Kidney (tissue), 14 donors: ENCODE data around the gene ADARB1. TPM values are rescaled to one million over a fixed set of nuclear protein-coding genes. Genes with fewer than 3 reads are reported as not detected.
"Not testable (repeated sequence)": the region's sequence is repeated elsewhere in the genome, so short reads cannot be mapped to it uniquely, and the experiment has no call there.

Source experiments
- DNase-seq, 5 donors: peaks; one replicate each; pipeline ENCODE4 v3.0.0-alpha.2; 2013 to 2020
- FAIRE-seq: peaks from 2 replicates; lab custom pipeline; 2012; peaks lifted over from hg19 to GRCh38; lab: Jason Lieb, UNC
- H3K27ac ChIP-seq, 2 donors: one replicate each; pipeline ENCODE4 v1.7.0; 2013; ENCODE audit warnings: low read depth in 2 of 2, low read length in 2 of 2, inconsistent platforms in 1 of 2
- H3K27me3 ChIP-seq: one replicate; pipeline ENCODE4 v1.7.1; 2013; ENCODE audit warnings: low read length, inconsistent platforms; ENCODE audit not compliant: control insufficient read depth, insufficient read depth
- H3K36me3 ChIP-seq, 3 donors: one replicate each; pipeline versions ENCODE4 v1.7.0 to v1.7.1; 2013; ENCODE audit warnings: low read length in 3 of 3, control low read depth in 1 of 3, inconsistent platforms in 1 of 3; ENCODE audit not compliant: insufficient read depth in 3 of 3, control insufficient read depth in 2 of 3
- H3K4me1 ChIP-seq, 3 donors: one replicate each; pipeline versions ENCODE4 v1.7.0 to v1.7.1; 2013; ENCODE audit warnings: low read length in 3 of 3, inconsistent platforms in 1 of 3, low read depth in 1 of 3; ENCODE audit not compliant: control insufficient read depth in 2 of 3, insufficient read depth in 2 of 3
- H3K4me3 ChIP-seq, 3 donors: one replicate each; pipeline versions ENCODE4 v1.7.0 to v1.8.1; 2013; ENCODE audit warnings: low read length in 3 of 3, control low read depth in 1 of 3, inconsistent platforms in 1 of 3
- H3K9ac ChIP-seq, 3 donors: one replicate each; pipeline versions ENCODE4 v1.7.0 to v1.7.1; 2013; ENCODE audit warnings: low read length in 3 of 3, control low read depth in 1 of 3, inconsistent platforms in 1 of 3
- H3K9me3 ChIP-seq, 3 donors: one replicate each; pipeline versions ENCODE4 v1.7.0 to v1.7.1; 2013; ENCODE audit warnings: low read length in 3 of 3, control low read depth in 1 of 3, inconsistent platforms in 1 of 3; ENCODE audit not compliant: control insufficient read depth in 2 of 3, insufficient read depth in 1 of 3
- intact Hi-C: fragments of 100-400 bp; cut with DNase I; formaldehyde crosslinking; loops from one replicate; pipeline ENCODE4 v1.11.1; 2022
- polyA plus RNA-seq: library from polyadenylated mRNA; stranded (reverse); fragments of 350-450 nt; fragmentation: Illumina TruSeq; extraction: RNeasy Lipid Tissue Mini Kit (QIAGEN cat#74804); gene quantifications from one replicate; pipeline ENCODE4 v1.2.3, GENCODE V29; 2014; ENCODE audit warnings: low read depth, low replicate concordance; ENCODE audit not compliant: insufficient read depth
- total RNA-seq: library from RNA; stranded (reverse); fragmentation: NEBNext Ultra II Directional; extraction: Animal tissue kit (Norgen Biotek cat#: 25700); gene quantifications from one replicate; pipeline ENCODE4 v1.2.1, GENCODE V29; 2021
- TF ChIP-seq, protein P1 (sequence below): IDR thresholded peaks from 3 replicates; pipeline ENCODE4 v1.5.1; 2012; ENCODE audit warnings: mild to moderate bottlenecking, moderate library complexity, borderline replicate concordance; ENCODE audit not compliant: insufficient read depth; ENCODE audit errors: extremely low read depth
- donor health status: control.
- donor health status: control.
- donor health status: control.
- donor health status: control.
- donor health status: control.
- donor health status: DM: yes; HTN: yes; CAD: no.
- donor health status: Normal renal cell carcinoma (clear cell type).

The ADARB1 gene
- total and polyA plus RNA-seq, 2 donors from 2014 or later, result 6.7 to 34.9 TPM

DNA sequence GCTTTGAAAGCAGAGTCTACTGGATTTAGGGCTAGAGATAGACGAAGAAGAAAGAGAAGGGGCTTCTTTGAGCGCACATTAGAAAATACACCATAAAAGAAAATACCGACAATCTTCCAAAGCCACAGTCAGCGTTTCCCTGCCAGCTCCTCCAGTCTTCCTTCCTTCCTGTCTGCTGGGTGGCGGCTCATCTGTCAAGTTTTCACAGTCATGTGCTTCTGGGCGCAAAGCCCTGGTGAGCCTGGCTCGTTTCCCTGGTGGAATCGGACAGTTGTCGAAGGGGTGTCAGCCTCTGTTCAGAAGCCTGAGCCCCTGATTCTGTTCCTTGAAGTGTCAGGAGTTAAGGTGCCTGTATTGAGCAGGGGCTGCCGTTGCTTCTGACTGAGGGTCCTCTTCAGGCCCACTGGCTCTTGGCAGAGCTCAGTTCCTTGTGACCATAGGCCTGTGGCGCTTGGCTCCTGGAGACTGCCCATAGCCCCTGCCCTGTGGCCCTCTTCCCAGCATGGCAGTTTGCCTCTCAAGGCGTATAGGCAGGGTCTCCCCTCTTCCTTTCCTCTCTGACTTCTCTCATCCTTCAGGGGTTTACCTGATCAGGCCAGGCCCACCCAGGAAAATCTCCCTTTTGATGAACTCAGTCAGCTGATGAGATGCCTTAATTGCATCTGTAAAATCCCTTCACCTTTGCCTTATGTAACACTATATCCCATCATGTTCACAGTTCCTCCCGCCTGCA lies 58.6 kb downstream of the ADARB1 start:
- H3K4me1 ChIP-seq, result peaks cover 0 to 16% (median 5%) of the 10 kb centered on the region in 3 donors
- TF ChIP-seq, protein P1, sequence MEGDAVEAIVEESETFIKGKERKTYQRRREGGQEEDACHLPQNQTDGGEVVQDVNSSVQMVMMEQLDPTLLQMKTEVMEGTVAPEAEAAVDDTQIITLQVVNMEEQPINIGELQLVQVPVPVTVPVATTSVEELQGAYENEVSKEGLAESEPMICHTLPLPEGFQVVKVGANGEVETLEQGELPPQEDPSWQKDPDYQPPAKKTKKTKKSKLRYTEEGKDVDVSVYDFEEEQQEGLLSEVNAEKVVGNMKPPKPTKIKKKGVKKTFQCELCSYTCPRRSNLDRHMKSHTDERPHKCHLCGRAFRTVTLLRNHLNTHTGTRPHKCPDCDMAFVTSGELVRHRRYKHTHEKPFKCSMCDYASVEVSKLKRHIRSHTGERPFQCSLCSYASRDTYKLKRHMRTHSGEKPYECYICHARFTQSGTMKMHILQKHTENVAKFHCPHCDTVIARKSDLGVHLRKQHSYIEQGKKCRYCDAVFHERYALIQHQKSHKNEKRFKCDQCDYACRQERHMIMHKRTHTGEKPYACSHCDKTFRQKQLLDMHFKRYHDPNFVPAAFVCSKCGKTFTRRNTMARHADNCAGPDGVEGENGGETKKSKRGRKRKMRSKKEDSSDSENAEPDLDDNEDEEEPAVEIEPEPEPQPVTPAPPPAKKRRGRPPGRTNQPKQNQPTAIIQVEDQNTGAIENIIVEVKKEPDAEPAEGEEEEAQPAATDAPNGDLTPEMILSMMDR, result no peak
- DNase-seq (no peak), FAIRE-seq (no peak)
- no peaks in the 10 kb centered on the region for H3K36me3 ChIP-seq
- peak overlapping the region in 1 of 2 donors; percentile 20 for H3K27ac ChIP-seq
- H3K27me3 ChIP-seq, result no peaks in the 10 kb centered on the region
- H3K9me3 ChIP-seq, result no peaks in the 10 kb centered on the region
- H3K9ac ChIP-seq, result no peak overlapping the region
- no peak overlapping the region for H3K4me3 ChIP-seq
- intact Hi-C loops, result no loop called here

DNA sequence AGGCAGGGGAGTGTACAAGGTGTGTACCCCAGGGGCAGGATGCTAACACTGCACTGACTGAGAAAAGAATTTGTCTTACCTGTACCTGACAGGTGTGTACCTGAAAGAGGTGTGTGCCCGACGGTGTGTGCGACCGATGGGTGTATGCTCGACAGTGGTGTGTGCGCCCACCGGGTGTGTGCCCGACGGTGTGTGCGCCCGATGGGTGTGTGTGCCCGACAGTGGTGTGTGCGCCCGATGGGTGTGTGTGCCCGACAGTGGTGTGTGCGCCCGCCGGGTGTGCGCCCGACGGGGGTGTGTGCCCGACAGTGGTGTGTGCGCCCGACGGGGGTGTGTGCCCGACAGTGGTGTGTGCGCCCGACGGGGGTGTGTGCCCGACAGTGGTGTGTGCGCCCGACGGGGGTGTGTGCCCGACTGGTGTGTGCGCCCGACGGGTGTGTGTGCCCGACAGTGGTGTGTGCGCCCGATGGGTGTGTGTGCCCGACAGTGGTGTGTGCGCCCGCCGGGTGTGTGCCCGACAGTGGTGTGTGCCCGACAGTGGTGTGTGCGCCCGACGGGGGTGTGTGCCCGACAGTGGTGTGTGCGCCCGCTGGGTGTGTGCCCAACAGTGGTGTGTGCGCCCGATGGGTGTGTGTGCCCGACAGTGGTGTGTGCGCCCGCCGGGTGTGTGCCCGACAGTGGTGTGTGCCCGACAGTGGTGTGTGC lies 59.3 kb downstream of the ADARB1 start:
- H3K27me3 ChIP-seq, H3K9ac ChIP-seq, H3K27ac ChIP-seq, FAIRE-seq, H3K9me3 ChIP-seq, DNase-seq, H3K4me3 ChIP-seq, intact Hi-C loops, H3K36me3 ChIP-seq: not testable (repeated sequence)
- peaks cover 0 to 16% (median 5%) of the 10 kb centered on the region in 3 donors for H3K4me1 ChIP-seq

DNA sequence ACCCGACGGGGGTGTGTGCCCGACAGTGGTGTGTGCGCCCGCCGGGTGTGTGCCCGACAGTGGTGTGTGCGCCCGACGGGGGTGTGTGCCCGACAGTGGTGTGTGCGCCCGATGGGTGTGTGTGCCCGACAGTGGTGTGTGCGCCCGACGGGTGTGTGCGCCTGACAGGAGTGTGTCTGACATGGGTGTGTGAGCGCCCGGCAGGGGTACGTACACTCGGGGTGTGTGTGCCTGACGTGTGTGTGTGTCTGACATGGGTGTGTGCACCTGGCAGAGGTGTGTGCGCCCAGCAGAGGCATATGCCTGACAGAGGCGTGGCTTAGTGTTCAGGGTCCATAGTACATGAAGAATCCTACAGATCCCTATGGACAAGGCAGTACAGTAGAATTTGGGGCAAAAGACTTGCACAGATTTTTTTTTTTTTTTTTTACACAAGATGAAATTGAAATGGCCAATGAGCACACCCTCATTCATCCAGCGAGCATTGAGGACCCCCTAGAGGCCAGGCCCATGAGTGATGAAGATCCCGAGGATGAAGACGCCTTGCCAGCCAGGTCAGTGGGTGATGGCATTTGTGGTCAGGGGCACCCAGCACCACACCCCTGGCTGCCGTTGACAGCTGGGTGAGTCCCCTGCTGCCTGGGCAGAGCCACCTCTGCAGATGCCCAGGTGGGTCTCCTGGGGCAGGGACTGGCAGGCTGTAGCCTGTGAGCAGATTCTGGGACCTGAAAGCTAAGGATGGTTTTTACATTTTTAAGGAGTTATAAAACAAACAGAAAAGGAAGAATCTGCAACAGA lies 60.1 kb downstream of the ADARB1 start:
- DNase-seq (no peak), FAIRE-seq (no peak)
- TF ChIP-seq, protein P1, result no peak
- H3K4me3 ChIP-seq, result no peak overlapping the region
- no peaks in the 10 kb centered on the region for H3K27me3 ChIP-seq
- no peak overlapping the region for H3K27ac ChIP-seq
- H3K9ac ChIP-seq, result no peak overlapping the region
- peaks cover 0 to 14% (median 5%) of the 10 kb centered on the region in 3 donors for H3K4me1 ChIP-seq
- H3K9me3 ChIP-seq, result no peaks in the 10 kb centered on the region
- intact Hi-C loops, result no loop called here
- no peaks in the 10 kb centered on the region for H3K36me3 ChIP-seq
